Natural killer cell (primary cell): ENCODE data around the gene RAD51B. TPM values are rescaled to one million over a fixed set of nuclear protein-coding genes. Genes with fewer than 3 reads are reported as not detected.

Source experiments
- ATAC-seq, 3 donors: fragments of 150-1000 bp in 2 of 3; fragments of 200-7000 bp in 1 of 3; cut with Tn5 transposase; 1 replicate in 1 of 3; 2 replicates in 2 of 3; pipeline ENCODE4 v1.10.0; 2021; ENCODE audit warnings: mild to moderate bottlenecking in 2 of 3, moderate library complexity in 2 of 3
- DNase-seq, 2 donors: peaks; one replicate each; pipeline versions ENCODE4 v3.0.0 to v3.0.0-alpha.2; 2013 to 2021; ENCODE audit warnings: mixed read lengths in 1 of 2
- H3K27ac ChIP-seq: one replicate; pipeline ENCODE4 v1.5.1; 2013; ENCODE audit warnings: mild to moderate bottlenecking, low read length
- H3K27me3 ChIP-seq: one replicate; pipeline ENCODE4 v1.6.1; 2013; ENCODE audit warnings: low read length; ENCODE audit not compliant: control insufficient read depth, insufficient read depth
- H3K36me3 ChIP-seq: one replicate; pipeline ENCODE4 v1.6.1; 2013; ENCODE audit warnings: low read length; ENCODE audit not compliant: control insufficient read depth, insufficient read depth
- H3K4me1 ChIP-seq: one replicate; pipeline ENCODE4 v1.6.1; 2013; ENCODE audit warnings: low read length; ENCODE audit not compliant: control insufficient read depth, insufficient read depth
- H3K4me3 ChIP-seq: one replicate; pipeline ENCODE4 v1.5.1; 2013; ENCODE audit warnings: low read length
- H3K9me3 ChIP-seq: one replicate; pipeline ENCODE4 v1.6.1; 2013; ENCODE audit warnings: low read length; ENCODE audit not compliant: control insufficient read depth, insufficient read depth
- H3K27ac Mint-ChIP-seq, 2 donors: one replicate each; pipeline ENCODE4 v1.8.0; 2022; ENCODE audit warnings: mild to moderate bottlenecking in 2 of 2, mixed read lengths in 2 of 2, moderate library complexity in 1 of 2
- H3K27me3 Mint-ChIP-seq, 2 donors: one replicate each; pipeline ENCODE4 v1.8.0; 2022; ENCODE audit warnings: low read depth in 2 of 2, mixed read lengths in 2 of 2
- H3K36me3 Mint-ChIP-seq: one replicate; pipeline ENCODE4 v1.8.0; 2022; ENCODE audit warnings: mixed read lengths
- H3K4me1 Mint-ChIP-seq, 2 donors: one replicate each; pipeline ENCODE4 v1.8.0; 2022; ENCODE audit warnings: mixed read lengths in 2 of 2
- H3K4me3 Mint-ChIP-seq: one replicate; pipeline ENCODE4 v1.8.0; 2022; ENCODE audit warnings: mild to moderate bottlenecking, moderate library complexity, mixed read lengths
- H3K9me3 Mint-ChIP-seq, 2 donors: one replicate each; pipeline ENCODE4 v1.8.0; 2022; ENCODE audit warnings: mixed read lengths in 2 of 2
- WGBS: methylation state at CpG from one replicate; pipeline ENCODE4 v1.1.7; 2013; ENCODE audit warnings: missing lambda C conversion rate; ENCODE audit not compliant: insufficient coverage; 5-methylcytosine and 5-hydroxymethylcytosine counted together
- intact Hi-C: fragments of 100-400 bp; cut with micrococcal nuclease; formaldehyde crosslinking; loops from one replicate; pipeline ENCODE4 v1.14.2; 2022
- total RNA-seq, 4 donors: library from RNA; stranded (reverse); fragments of 120-200 nt in 1 of 4; gene quantifications; one replicate each; pipeline versions ENCODE4 v1.2.3 to v1.2.4, GENCODE V29; 2013 to 2022
- TF ChIP-seq, protein P1 (sequence below): fragments of 200-600 bp; IDR thresholded peaks from one replicate; pipeline ENCODE4 v1.8.0; 2022; ENCODE audit warnings: antibody characterized with exemption

Gene RAD51B
- total RNA-seq, 3 donors from 2014 or later (not counting 1 experiment from before 2014, with no cell fraction given): 28.1 to 37.6 (median 28.6) TPM

DNA sequence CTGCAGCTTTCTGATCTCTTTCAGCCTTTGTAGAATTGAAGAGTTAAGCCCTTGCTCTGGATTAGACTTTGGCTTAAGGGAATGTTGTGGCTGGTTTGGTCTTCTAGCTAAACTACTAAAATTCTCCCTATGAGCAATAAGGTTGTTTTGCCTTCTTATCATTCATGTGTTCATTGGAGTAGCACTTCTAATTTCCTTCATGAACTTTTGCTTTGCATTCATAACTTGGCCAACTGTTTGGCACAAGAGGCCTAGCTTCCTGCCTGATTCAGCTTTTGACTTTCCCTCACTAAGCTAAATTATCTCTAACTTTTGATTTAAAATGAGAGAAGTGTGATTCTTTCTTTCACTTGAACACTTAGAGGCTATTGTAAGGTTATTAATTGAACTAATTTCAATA, 384.3 kb downstream of the RAD51B start:
- Histone ChIP-seq H3K36me3 (no peaks in the 10 kb centered on the region), H3K27me3 (no peaks in the 10 kb centered on the region), H3K27ac (no peak overlapping the region), H3K4me3 (no peak overlapping the region), H3K9me3 (no peaks in the 10 kb centered on the region), H3K4me1 (peaks cover 5% of the 10 kb centered on the region)
- no peak for ATAC-seq
- no peaks in the 10 kb centered on the region for H3K9me3 Mint-ChIP-seq
- TF ChIP-seq, protein P1, sequence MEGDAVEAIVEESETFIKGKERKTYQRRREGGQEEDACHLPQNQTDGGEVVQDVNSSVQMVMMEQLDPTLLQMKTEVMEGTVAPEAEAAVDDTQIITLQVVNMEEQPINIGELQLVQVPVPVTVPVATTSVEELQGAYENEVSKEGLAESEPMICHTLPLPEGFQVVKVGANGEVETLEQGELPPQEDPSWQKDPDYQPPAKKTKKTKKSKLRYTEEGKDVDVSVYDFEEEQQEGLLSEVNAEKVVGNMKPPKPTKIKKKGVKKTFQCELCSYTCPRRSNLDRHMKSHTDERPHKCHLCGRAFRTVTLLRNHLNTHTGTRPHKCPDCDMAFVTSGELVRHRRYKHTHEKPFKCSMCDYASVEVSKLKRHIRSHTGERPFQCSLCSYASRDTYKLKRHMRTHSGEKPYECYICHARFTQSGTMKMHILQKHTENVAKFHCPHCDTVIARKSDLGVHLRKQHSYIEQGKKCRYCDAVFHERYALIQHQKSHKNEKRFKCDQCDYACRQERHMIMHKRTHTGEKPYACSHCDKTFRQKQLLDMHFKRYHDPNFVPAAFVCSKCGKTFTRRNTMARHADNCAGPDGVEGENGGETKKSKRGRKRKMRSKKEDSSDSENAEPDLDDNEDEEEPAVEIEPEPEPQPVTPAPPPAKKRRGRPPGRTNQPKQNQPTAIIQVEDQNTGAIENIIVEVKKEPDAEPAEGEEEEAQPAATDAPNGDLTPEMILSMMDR: no peak
- no peak for DNase-seq
- H3K27ac Mint-ChIP-seq: no peak overlapping the region
- no peaks in the 10 kb centered on the region for H3K36me3 Mint-ChIP-seq
- peaks cover 17 to 25% of the 10 kb centered on the region in 2 donors for H3K4me1 Mint-ChIP-seq
- H3K27me3 Mint-ChIP-seq: no peaks in the 10 kb centered on the region
- intact Hi-C loops: no loop called here
- H3K4me3 Mint-ChIP-seq: no peak overlapping the region

DNA sequence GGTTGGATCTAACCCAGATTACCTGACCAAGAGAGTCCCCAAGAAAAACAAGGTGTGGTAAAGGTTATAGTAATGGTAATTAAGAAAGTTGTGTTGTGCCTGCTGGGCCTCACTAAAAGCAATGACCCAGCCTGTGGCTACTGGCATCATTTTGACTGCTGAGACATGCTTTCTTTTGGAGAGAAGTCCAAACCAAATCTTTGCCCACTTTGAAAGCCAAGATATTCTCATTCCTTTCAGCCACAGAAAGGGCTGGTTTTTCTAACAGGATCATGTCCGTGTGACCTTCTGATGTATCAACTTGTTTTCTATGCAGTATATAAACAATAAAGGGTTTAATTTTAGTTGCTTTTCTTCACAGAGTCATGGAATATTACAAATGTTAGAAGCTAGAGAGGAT, 388.6 kb downstream of the RAD51B start:
- Histone ChIP-seq H3K4me1 (peaks cover 20% of the 10 kb centered on the region), H3K9me3 (no peaks in the 10 kb centered on the region), H3K4me3 (no peak overlapping the region), H3K27ac (no peak overlapping the region), H3K36me3 (no peaks in the 10 kb centered on the region), H3K27me3 (no peaks in the 10 kb centered on the region)
- Mint-ChIP-seq H3K4me1 (peaks cover 48 to 55% of the 10 kb centered on the region in 2 donors), H3K27me3 (no peaks in the 10 kb centered on the region), H3K27ac (peak overlapping the region; percentile 89 to 97), H3K9me3 (no peaks in the 10 kb centered on the region), H3K36me3 (no peaks in the 10 kb centered on the region), H3K4me3 (no peak overlapping the region)
- ATAC-seq (no peak), DNase-seq (no peak)
- WGBS: no CpG with 5 or more reads among the region's 1 CpG
- intact Hi-C loops: no loop called here
- TF ChIP-seq, protein P1: no peak

DNA sequence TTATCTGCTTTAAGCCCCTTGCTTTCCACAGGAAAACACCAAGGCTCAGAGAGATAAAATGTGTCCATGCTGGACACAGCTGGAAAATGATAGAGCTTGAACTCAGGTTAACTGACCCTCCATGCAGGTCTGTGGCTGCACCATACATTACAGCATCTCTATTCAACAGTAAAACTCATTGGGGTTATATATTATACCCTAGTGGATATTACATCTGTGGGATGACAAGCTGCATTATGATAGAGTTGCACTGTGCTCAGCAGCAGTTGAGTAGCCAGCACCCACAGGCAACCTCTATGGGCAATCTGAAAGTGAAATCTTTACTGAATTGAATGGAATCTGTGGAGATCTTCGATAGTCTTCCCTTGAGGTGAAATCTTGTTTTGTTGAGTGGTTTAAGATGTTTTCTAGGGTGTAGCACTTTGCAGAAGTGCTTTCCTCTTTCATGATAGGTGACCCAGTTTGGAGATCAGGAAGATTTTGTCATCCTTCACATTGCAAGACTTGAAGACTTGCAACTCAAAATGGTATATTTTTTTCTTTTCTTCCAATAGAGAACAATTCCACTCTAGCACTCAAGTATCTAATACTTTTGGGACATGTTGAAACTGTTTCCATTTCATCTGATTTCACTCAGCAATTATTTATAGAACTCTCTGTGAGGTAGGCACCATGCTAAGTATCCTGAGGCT, 389.2 kb downstream of the RAD51B start:
- TF ChIP-seq, protein P1: no peak
- Mint-ChIP-seq H3K27me3 (no peaks in the 10 kb centered on the region), H3K36me3 (no peaks in the 10 kb centered on the region), H3K4me3 (peak overlapping the region; percentile 42), H3K27ac (peak overlapping the region; percentile 89 to 97), H3K4me1 (peaks cover 53 to 58% of the 10 kb centered on the region in 2 donors), H3K9me3 (no peaks in the 10 kb centered on the region)
- intact Hi-C loops: no loop called here
- Histone ChIP-seq H3K27ac (peak overlapping the region; percentile 23), H3K36me3 (no peaks in the 10 kb centered on the region), H3K4me3 (no peak overlapping the region), H3K9me3 (no peaks in the 10 kb centered on the region), H3K27me3 (no peaks in the 10 kb centered on the region), H3K4me1 (peaks cover 20% of the 10 kb centered on the region)
- WGBS: 18% methylated on average over 1 of the region's 1 CpG
- peak in 1 of 2 donors; percentile 14 for DNase-seq
- no peak for ATAC-seq
